Activated CD8-positive, alpha-beta T cell treated with anti-CD3 and anti-CD28 coated beads for 36 hours (primary cell): Measurements from ENCODE around the gene HABP4. TPM values are rescaled to one million over a fixed set of nuclear protein-coding genes. Genes with fewer than 3 reads are reported as not detected.

Source experiments
- ATAC-seq: fragments of 200-7000 bp; cut with Tn5 transposase; one replicate; pipeline ENCODE4 v1.10.0; 2021; ENCODE audit warnings: mild to moderate bottlenecking, moderate library complexity
- CTCF ChIA-PET: fragments of 350-600 bp; sonication (Branson Sonifier 250); formaldehyde crosslinking; loops from one replicate; lab custom pipeline; 2021; ENCODE audit warnings: antibody characterized with exemption; lab: Charles Lee
- POLR2A ChIA-PET: fragments of 350-600 bp; sonication (Branson Sonifier 250); formaldehyde crosslinking; loops from one replicate; lab custom pipeline; 2021; ENCODE audit warnings: antibody characterized with exemption; lab: Charles Lee
- DNase-seq: peaks from one replicate; pipeline ENCODE4 v3.0.0-alpha.2; 2020
- H3K27ac Mint-ChIP-seq: one replicate; pipeline ENCODE4 v1.8.0; 2021; ENCODE audit warnings: mild to moderate bottlenecking, mixed read lengths
- H3K27me3 Mint-ChIP-seq: one replicate; pipeline ENCODE4 v1.8.0; 2021; ENCODE audit warnings: mixed read lengths
- H3K36me3 Mint-ChIP-seq: one replicate; pipeline ENCODE4 v1.8.0; 2021; ENCODE audit warnings: low read depth, mixed read lengths
- H3K4me1 Mint-ChIP-seq: one replicate; pipeline ENCODE4 v1.8.0; 2021; ENCODE audit warnings: low read depth, mixed read lengths
- H3K4me3 Mint-ChIP-seq: one replicate; pipeline ENCODE4 v1.8.0; 2021; ENCODE audit warnings: mild to moderate bottlenecking, moderate library complexity, mixed read lengths
- H3K9me3 Mint-ChIP-seq: one replicate; pipeline ENCODE4 v1.8.0; 2021; ENCODE audit warnings: mixed read lengths
- CTCF ChIP-seq: fragments of 200-600 bp; IDR thresholded peaks from one replicate; pipeline ENCODE4 v1.8.0; 2022; ENCODE audit warnings: antibody characterized with exemption, mild to moderate bottlenecking
- intact Hi-C: fragments of 100-400 bp; cut with micrococcal nuclease; formaldehyde crosslinking; loops from one replicate; pipeline ENCODE4 v1.10.0; 2022
- total RNA-seq, 2 experiments: library from RNA; stranded (reverse); gene quantifications; one replicate each; pipeline ENCODE4 v1.2.3, GENCODE V29; 2021

The HABP4 gene
- total RNA-seq, 2 experiments from 2014 or later, result 7.0 to 8.3 TPM

GRCh38 chr9:96496368-96497116, 46.6 kb downstream of the HABP4 start:
- no peak for DNase-seq
- Mint-ChIP-seq H3K27me3 (no peaks in the 10 kb centered on the region), H3K36me3 (peaks cover 2% of the 10 kb centered on the region), H3K9me3 (no peaks in the 10 kb centered on the region), H3K27ac (no peak overlapping the region), H3K4me1 (peaks cover 3% of the 10 kb centered on the region), H3K4me3 (no peak overlapping the region)
- ChIA-PET CTCF (no interaction called here), POLR2A (no interaction called here)
- no peak for TF ChIP-seq CTCF
- no peak for ATAC-seq
- intact Hi-C loops, result no loop called here

- TF ChIP-seq CTCF, result no peak
- ChIA-PET CTCF (no interaction called here), POLR2A (no interaction called here)
- DNase-seq (no peak), ATAC-seq (no peak)
- no peak overlapping the region for H3K4me3 Mint-ChIP-seq
- no peaks in the 10 kb centered on the region for H3K4me1 Mint-ChIP-seq
- no peaks in the 10 kb centered on the region for H3K27me3 Mint-ChIP-seq
- H3K9me3 Mint-ChIP-seq, result no peaks in the 10 kb centered on the region
- no peak overlapping the region for H3K27ac Mint-ChIP-seq
- intact Hi-C loops, result no loop called here
- no peaks in the 10 kb centered on the region for H3K36me3 Mint-ChIP-seq
Measured at GRCh38 chr9:96497117-96497399, 47.1 kb downstream of the HABP4 start.

GRCh38 chr9:96498796-96499195, 48.8 kb downstream of the HABP4 start:
- Mint-ChIP-seq H3K4me1 (no peaks in the 10 kb centered on the region), H3K4me3 (no peak overlapping the region), H3K9me3 (no peaks in the 10 kb centered on the region), H3K27me3 (no peaks in the 10 kb centered on the region), H3K27ac (no peak overlapping the region), H3K36me3 (no peaks in the 10 kb centered on the region)
- ChIA-PET POLR2A (no interaction called here), CTCF (interaction anchor here (0.9 kb wide), 1 partner anchor 8 kb away, joined by 3 read pairs; no protein-coding TSS in a partner anchor)
- no peak for DNase-seq
- intact Hi-C loops, result no loop called here
- ATAC-seq, result no peak
- TF ChIP-seq CTCF, result no peak

- Mint-ChIP-seq H3K36me3 (no peaks in the 10 kb centered on the region), H3K9me3 (no peaks in the 10 kb centered on the region), H3K4me1 (no peaks in the 10 kb centered on the region), H3K4me3 (no peak overlapping the region), H3K27ac (no peak overlapping the region), H3K27me3 (no peaks in the 10 kb centered on the region)
- DNase-seq (no peak), ATAC-seq (no peak)
- TF ChIP-seq CTCF, result no peak
- intact Hi-C loops, result no loop called here
- ChIA-PET POLR2A (no interaction called here), CTCF (no interaction called here)
Measured at GRCh38 chr9:96499257-96499656, 49.3 kb downstream of the HABP4 start.

- H3K4me1 Mint-ChIP-seq, result no peaks in the 10 kb centered on the region
- H3K4me3 Mint-ChIP-seq, result no peak overlapping the region
- TF ChIP-seq CTCF, result no peak
- no peak overlapping the region for H3K27ac Mint-ChIP-seq
- no peak for DNase-seq
- ChIA-PET CTCF (no interaction called here), POLR2A (no interaction called here)
- no peaks in the 10 kb centered on the region for H3K36me3 Mint-ChIP-seq
- ATAC-seq, result no peak
- no peaks in the 10 kb centered on the region for H3K9me3 Mint-ChIP-seq
- no peaks in the 10 kb centered on the region for H3K27me3 Mint-ChIP-seq
- intact Hi-C loops, result no loop called here
Measured at GRCh38 chr9:96500696-96501632, 51.0 kb downstream of the HABP4 start.
